Neuronal stem cell (in vitro differentiated cells): ENCODE results near the gene CCDC160. TPM values are rescaled to one million over a fixed set of nuclear protein-coding genes. Genes with fewer than 3 reads are reported as not detected.

Experiments used
- DNase-seq: peaks from one replicate; pipeline ENCODE4 v3.0.0-alpha.2; 2013; ENCODE audit warnings: low spot score
- H2AFZ ChIP-seq: one replicate; pipeline ENCODE4 v1.6.1; 2013; ENCODE audit warnings: mild to moderate bottlenecking, low read length, inconsistent platforms
- H2AK5ac ChIP-seq: 2 replicates; pipeline ENCODE4 v1.6.1; 2013; ENCODE audit warnings: low read depth, mild to moderate bottlenecking, inconsistent platforms, low read length, moderate library complexity, mixed read lengths
- H2BK120ac ChIP-seq: 2 replicates; pipeline ENCODE4 v1.6.1; 2013; ENCODE audit warnings: low read depth, mild to moderate bottlenecking, inconsistent platforms, low read length, moderate library complexity, mixed read lengths
- H2BK12ac ChIP-seq: one replicate; pipeline ENCODE4 v1.6.1; 2013; ENCODE audit warnings: low read length, inconsistent platforms
- H2BK15ac ChIP-seq: 2 replicates; pipeline ENCODE4 v1.6.1; 2013; ENCODE audit warnings: mild to moderate bottlenecking, low read length, inconsistent platforms, mixed read lengths
- H2BK5ac ChIP-seq: one replicate; pipeline ENCODE4 v1.6.1; 2013; ENCODE audit warnings: inconsistent platforms, mild to moderate bottlenecking, low read length, moderate library complexity
- H3K14ac ChIP-seq: one replicate; pipeline ENCODE4 v1.6.1; 2013; ENCODE audit warnings: low read length, inconsistent platforms
- H3K18ac ChIP-seq: 2 replicates; pipeline ENCODE4 v1.6.1; 2013; ENCODE audit warnings: low read length, inconsistent platforms
- H3K23ac ChIP-seq: 2 replicates; pipeline ENCODE4 v1.6.1; 2013; ENCODE audit warnings: low read depth, mild to moderate bottlenecking, mixed read lengths, low read length, inconsistent platforms; ENCODE audit not compliant: poor library complexity
- H3K27ac ChIP-seq: replicated peaks from 3 replicates; pipeline ENCODE4 v1.5.1; 2013; ENCODE audit warnings: low read length, inconsistent platforms
- H3K27me3 ChIP-seq, 3 experiments: 2 replicates each; pipeline ENCODE4 v1.6.1; 2013; ENCODE audit warnings: low read length in 3 of 3, mild to moderate bottlenecking in 2 of 3, inconsistent platforms in 1 of 3, low read depth in 1 of 3, mixed read lengths in 1 of 3, moderate library complexity in 1 of 3; ENCODE audit not compliant: control insufficient read depth in 3 of 3, insufficient read depth in 3 of 3
- H3K36me3 ChIP-seq, 2 donors: replicated peaks in 1 of 2; 2 replicates each; pipeline ENCODE4 v1.6.1; 2013; ENCODE audit warnings: low read length in 2 of 2; ENCODE audit not compliant: control insufficient read depth in 2 of 2, insufficient read depth in 2 of 2
- H3K4ac ChIP-seq: 2 replicates; pipeline ENCODE4 v1.6.1; 2013; ENCODE audit warnings: inconsistent platforms, mild to moderate bottlenecking, low read length, moderate library complexity
- H3K4me1 ChIP-seq, 2 donors: 1 replicate in 1 of 2; 2 replicates in 1 of 2; pipeline ENCODE4 v1.6.1; 2013; ENCODE audit warnings: low read length in 2 of 2, low read depth in 1 of 2; ENCODE audit not compliant: control insufficient read depth in 2 of 2, insufficient read depth in 1 of 2
- H3K4me2 ChIP-seq: one replicate; pipeline ENCODE4 v1.6.1; 2013; ENCODE audit warnings: mild to moderate bottlenecking, low read length, inconsistent platforms; ENCODE audit not compliant: insufficient read depth, poor library complexity, severe bottlenecking
- H3K4me3 ChIP-seq, 2 donors: 2 replicates each; pipeline ENCODE4 v1.5.1; 2013; ENCODE audit warnings: low read length in 2 of 2, mild to moderate bottlenecking in 2 of 2, inconsistent platforms in 1 of 2, moderate library complexity in 1 of 2
- H3K79me1 ChIP-seq: one replicate; pipeline ENCODE4 v1.6.1; 2013; ENCODE audit warnings: low read depth, mild to moderate bottlenecking, inconsistent platforms, low read length, moderate library complexity
- H3K9ac ChIP-seq: one replicate; pipeline ENCODE4 v1.6.1; 2013; ENCODE audit warnings: mild to moderate bottlenecking, low read depth, low read length, inconsistent platforms; ENCODE audit not compliant: poor library complexity
- H3K9me3 ChIP-seq, 2 donors: replicated peaks in 1 of 2; 2 replicates each; pipeline versions ENCODE3 to v1.6.1; 2013; ENCODE audit warnings: low read length in 2 of 2, mild to moderate bottlenecking in 2 of 2, inconsistent platforms in 1 of 2, low read depth in 1 of 2, mixed read lengths in 1 of 2, moderate library complexity in 1 of 2; ENCODE audit not compliant: control insufficient read depth in 2 of 2, insufficient read depth in 1 of 2
- H4K8ac ChIP-seq: one replicate; pipeline ENCODE4 v1.6.1; 2013; ENCODE audit warnings: low read depth, mild to moderate bottlenecking, inconsistent platforms, low read length, moderate library complexity
- H4K91ac ChIP-seq: one replicate; pipeline ENCODE4 v1.6.1; 2013; ENCODE audit warnings: low read length, low read depth, mild to moderate bottlenecking, inconsistent platforms; ENCODE audit not compliant: poor library complexity
- WGBS, 2 donors: extraction: QIAGEN DNeasy Blood & Tissue Kit; methylation state at CpG; one replicate each; pipeline ENCODE4 v1.1.7; 2013; ENCODE audit warnings: missing lambda C conversion rate in 2 of 2, mixed read lengths in 1 of 2; ENCODE audit not compliant: insufficient read length in 2 of 2, insufficient replicate concordance in 1 of 2; ENCODE audit errors: extremely low coverage in 2 of 2; 5-methylcytosine and 5-hydroxymethylcytosine counted together
- polyA plus RNA-seq, 2 experiments: library from polyadenylated mRNA; stranded (reverse); fragments of 200-250 nt; gene quantifications; one replicate each; pipeline ENCODE4 v1.2.3, GENCODE V29; 2013

Gene CCDC160
- 38.8 TPM for polyA plus RNA-seq (2013, experiment 1 of 2)
- polyA plus RNA-seq (2013, experiment 2 of 2), result 40.4 TPM

DNA sequence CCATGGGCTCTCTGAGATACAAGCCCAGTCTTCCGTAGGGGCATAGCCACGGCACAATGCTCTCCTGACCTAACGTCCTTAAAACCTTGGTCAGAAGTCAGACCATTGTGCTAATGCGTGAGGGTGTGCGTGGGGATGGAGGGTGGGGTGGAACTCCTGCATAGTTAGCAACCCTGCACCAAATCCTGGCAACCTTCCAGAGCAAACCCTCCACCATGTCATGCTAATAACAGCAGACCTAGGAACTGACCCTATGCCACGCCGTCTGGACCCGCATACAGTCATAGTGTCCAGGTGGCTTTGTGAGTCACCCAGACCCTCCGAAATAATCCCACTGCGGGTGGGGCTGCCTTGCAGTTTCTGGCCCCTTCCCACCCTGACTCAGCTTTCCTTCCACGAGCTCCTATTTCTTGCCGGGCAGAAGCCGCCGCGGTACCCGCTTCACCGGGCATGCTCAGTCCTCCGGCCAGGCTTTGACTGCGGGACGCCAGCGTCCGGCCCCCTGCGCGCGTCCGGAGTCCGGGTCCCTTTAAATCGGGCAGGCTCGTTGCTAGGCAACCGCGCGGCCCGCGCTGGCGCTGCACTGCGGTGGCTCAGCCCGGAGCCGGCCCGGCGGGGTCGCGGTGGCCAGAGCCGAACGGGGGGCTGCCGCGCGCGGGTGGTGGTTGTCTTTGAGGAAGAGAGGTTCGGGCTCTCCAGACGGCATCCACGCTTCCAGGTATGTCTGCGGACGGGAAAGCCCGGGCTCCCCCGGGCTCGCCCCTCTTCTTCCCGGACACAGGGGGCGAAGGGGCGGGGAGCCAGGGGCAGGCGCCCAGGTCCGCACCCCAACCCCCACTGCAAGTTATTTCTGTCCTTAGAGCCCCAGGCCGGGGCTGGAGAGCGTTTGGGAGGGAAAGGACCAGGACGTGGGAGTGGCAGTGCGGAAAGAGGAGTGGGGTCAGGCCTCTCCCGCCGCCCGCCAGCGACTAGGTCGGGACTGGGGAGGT is at the start of gene CCDC160:
Gene CCDC160 (plus strand): TSS at position 557 of the 989 bp plus-strand sequence. CDS start 7,619 bp downstream, outside the sequence.
- Histone ChIP-seq H3K14ac (no peak within 1 kb of the TSS), H3K4me1 (peaks cover 7 to 19% of the 10 kb centered on the region in 2 donors), H3K27ac (peak within 1 kb of the TSS; percentile 66), H2BK12ac (no peak within 1 kb of the TSS), H3K9me3 (no peaks in the 10 kb centered on the region), H3K4me3 (peak within 1 kb of the TSS; percentile 74 to 89), H2BK5ac (peak within 1 kb of the TSS; percentile 75), H3K4me2 (peak within 1 kb of the TSS; percentile 52), H3K36me3 (no peaks in the 10 kb centered on the region), H2BK15ac (peak within 1 kb of the TSS; percentile 30), H2AFZ (peak within 1 kb of the TSS; percentile 85), H3K27me3 (no peaks in the 10 kb centered on the region), H3K9ac (peak within 1 kb of the TSS; percentile 77), H4K91ac (no peak within 1 kb of the TSS), H3K18ac (peak within 1 kb of the TSS; percentile 83), H2AK5ac (no peak within 1 kb of the TSS), H3K79me1 (no peaks in the 10 kb centered on the region), H2BK120ac (no peak within 1 kb of the TSS), H3K4ac (peak within 1 kb of the TSS; percentile 37), H3K23ac (no peak within 1 kb of the TSS), H4K8ac (no peak within 1 kb of the TSS)
- peak; percentile 65 for DNase-seq
- no CpG with 5 or more reads among the region's 70 CpGs for WGBS, 2 donors

GRCh38 chrX:134191281-134191680 is 45.7 kb upstream of the CCDC160 start:
- H3K23ac ChIP-seq, result no peak overlapping the region
- H3K9ac ChIP-seq, result no peak overlapping the region
- H3K79me1 ChIP-seq, result no peaks in the 10 kb centered on the region
- H2BK12ac ChIP-seq, result no peak overlapping the region
- H2BK5ac ChIP-seq, result no peak overlapping the region
- no CpG with 5 or more reads among the region's 2 CpGs for WGBS, 2 donors
- H2AFZ ChIP-seq, result no peak overlapping the region
- H3K27me3 ChIP-seq, result no peaks in the 10 kb centered on the region
- no peak overlapping the region for H2BK15ac ChIP-seq
- peaks cover 5 to 16% of the 10 kb centered on the region in 2 donors for H3K4me1 ChIP-seq
- no peaks in the 10 kb centered on the region for H3K9me3 ChIP-seq
- no peaks in the 10 kb centered on the region for H3K36me3 ChIP-seq
- no peak for DNase-seq
- no peak overlapping the region for H4K91ac ChIP-seq
- no peak overlapping the region for H2BK120ac ChIP-seq
- H3K4me2 ChIP-seq, result no peak overlapping the region
- H3K4me3 ChIP-seq, result no peak overlapping the region
- H3K4ac ChIP-seq, result no peak overlapping the region
- no peak overlapping the region for H2AK5ac ChIP-seq
- H3K27ac ChIP-seq, result no peak overlapping the region
- no peak overlapping the region for H3K18ac ChIP-seq
- no peak overlapping the region for H3K14ac ChIP-seq
- H4K8ac ChIP-seq, result no peak overlapping the region

GRCh38 chrX:134194915-134195314 is 42.1 kb upstream of the CCDC160 start:
- Histone ChIP-seq H3K18ac (no peak overlapping the region), H3K4me1 (peaks cover 5 to 8% of the 10 kb centered on the region in 2 donors), H2BK5ac (no peak overlapping the region), H3K4me2 (no peak overlapping the region), H3K36me3 (no peaks in the 10 kb centered on the region), H3K23ac (no peak overlapping the region), H3K27me3 (no peaks in the 10 kb centered on the region), H2BK120ac (no peak overlapping the region), H3K4me3 (no peak overlapping the region), H2BK15ac (no peak overlapping the region), H3K27ac (no peak overlapping the region), H3K4ac (no peak overlapping the region), H2BK12ac (no peak overlapping the region), H3K9me3 (no peaks in the 10 kb centered on the region), H4K91ac (no peak overlapping the region), H3K79me1 (no peaks in the 10 kb centered on the region), H3K9ac (no peak overlapping the region), H3K14ac (no peak overlapping the region), H2AK5ac (no peak overlapping the region), H2AFZ (no peak overlapping the region), H4K8ac (no peak overlapping the region)
- no peak for DNase-seq
- no CpG with 5 or more reads among the region's 6 CpGs for WGBS, 2 donors

DNA sequence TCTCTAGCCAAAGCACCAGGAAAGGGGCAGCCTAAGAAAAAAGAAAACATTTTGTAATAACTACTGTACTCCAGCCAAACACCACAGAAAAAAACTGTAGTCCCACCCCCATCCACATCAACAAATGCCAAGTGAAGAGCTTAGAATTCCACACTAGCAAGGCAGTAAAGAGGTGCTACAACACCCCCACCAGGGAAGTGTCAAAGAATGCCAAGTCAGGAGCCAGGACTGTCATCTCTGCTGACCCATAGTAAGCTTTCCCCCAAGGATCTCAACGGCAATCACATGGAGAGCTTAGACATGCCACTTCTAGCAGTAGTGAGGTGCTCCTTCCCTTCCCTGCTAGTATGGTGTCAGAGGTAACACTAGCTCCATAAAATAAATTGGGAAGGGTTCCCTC is 34.4 kb upstream of the CCDC160 start:
- Histone ChIP-seq H2BK12ac (no peak overlapping the region), H3K23ac (no peak overlapping the region), H3K27ac (no peak overlapping the region), H3K18ac (no peak overlapping the region), H3K9me3 (no peaks in the 10 kb centered on the region), H2AK5ac (no peak overlapping the region), H2AFZ (no peak overlapping the region), H4K91ac (no peak overlapping the region), H2BK120ac (no peak overlapping the region), H4K8ac (no peak overlapping the region), H3K27me3 (no peaks in the 10 kb centered on the region), H3K4me1 (no peaks in the 10 kb centered on the region), H3K14ac (no peak overlapping the region), H3K4ac (no peak overlapping the region), H3K36me3 (no peaks in the 10 kb centered on the region), H3K4me3 (no peak overlapping the region), H2BK15ac (no peak overlapping the region), H3K9ac (no peak overlapping the region), H2BK5ac (no peak overlapping the region), H3K4me2 (no peak overlapping the region), H3K79me1 (no peaks in the 10 kb centered on the region)
- no peak for DNase-seq
- no CpG with 5 or more reads among the region's 1 CpG for WGBS, 2 donors
